Mucosa of gallbladder (tissue), 1 donor: ENCODE results near the gene S100P. TPM values are rescaled to one million over a fixed set of nuclear protein-coding genes. Genes with fewer than 3 reads are reported as not detected.
A peak's percentile ranks its signal among the peaks of the same experiment; 100 is the strongest.
"Not testable (repeated sequence)": the region's sequence is repeated elsewhere in the genome, so short reads cannot be mapped to it uniquely, and the experiment has no call there.

Source experiments
- DNase-seq: peaks from one replicate; pipeline ENCODE4 v3.0.0-alpha.2; 2020; ENCODE audit warnings: low spot score
- total RNA-seq: library from RNA; stranded (reverse); gene quantifications from one replicate; pipeline ENCODE4 v1.2.1, GENCODE V29; 2021
- donor health status: DM: no; HTN: no; CAD: no.

Gene S100P
- total RNA-seq, 1 donor from 2014 or later = 33.4 TPM

DNA sequence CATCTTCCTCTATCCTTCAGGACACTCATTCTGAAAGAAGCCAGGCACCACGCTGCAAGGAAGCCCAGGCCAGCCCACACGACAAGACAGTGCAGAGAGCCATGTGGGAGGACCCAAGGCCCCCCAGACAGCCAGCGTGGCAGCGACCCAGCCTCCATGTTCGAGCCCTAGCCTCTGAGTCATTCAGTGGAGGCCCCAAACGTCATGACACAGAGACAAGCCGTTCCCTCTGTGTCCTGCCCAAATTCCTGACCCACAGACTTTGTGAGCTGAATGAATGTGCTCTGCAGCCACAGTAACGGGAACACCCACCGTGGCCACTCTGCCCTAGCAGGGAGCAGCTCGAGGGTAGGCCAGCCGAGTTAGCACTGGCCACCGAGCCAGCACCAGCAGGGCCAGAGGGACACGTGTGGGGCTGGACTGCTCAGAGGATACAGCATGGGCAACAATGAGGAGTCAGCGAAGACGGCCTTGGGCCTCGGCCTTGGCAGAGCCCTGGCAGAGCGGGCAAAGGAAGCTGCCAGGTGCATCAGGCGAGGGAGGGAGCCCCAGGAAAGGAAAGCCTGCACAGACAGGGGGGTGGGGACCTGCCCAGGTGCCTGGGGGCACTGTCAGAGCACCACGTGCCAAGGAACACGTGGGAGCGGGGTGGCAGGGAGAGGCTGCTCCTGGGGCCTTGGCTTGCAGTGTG, 30.9 kb downstream of the S100P start:
- no peak for DNase-seq

- DNase-seq = not testable (repeated sequence)
These were observed 31.8 kb downstream of the S100P start for GRCh38 chr4:6725427-6725961.

DNA sequence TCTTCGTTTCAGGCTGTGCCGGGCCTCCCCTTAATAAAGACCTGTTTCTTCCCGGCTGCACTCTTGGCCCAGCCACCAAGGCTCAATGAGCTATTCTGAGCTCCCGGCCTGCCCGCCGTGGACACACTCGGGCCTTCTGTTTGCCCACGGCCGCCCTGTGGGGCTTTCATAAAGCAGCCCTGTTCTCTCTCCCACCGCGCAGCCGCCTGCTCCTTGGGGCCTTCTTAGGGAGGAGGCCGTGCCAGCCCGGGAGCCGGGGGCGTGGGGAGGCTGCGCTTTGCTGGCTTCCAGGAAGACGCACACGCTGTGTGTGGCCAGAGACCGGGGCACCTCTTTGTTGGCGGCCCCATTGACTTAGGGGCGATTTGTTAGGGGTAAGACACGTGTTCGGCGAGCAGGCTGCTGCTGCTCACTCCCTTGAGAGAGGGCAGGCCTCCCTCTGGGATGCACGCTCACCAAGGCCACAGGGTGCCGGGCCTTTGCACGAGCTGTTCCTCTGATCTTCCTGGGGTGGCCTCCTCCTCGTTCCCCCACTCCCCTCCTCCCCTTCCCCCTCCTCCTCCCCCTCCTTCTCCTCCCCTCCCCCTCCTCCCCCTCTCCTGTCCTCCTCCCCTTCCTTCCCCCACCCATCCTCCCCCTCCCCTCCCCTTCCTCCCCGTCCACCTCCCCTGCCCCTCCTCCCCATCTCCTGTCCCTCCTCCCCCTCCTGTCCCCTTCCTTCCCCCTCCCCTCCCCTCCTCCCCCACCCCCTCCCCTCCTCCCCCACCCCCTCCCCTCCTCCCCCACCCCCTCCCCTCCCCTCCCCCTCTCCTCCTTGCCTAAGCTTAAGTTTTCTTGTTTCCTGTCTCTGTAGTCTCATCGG, 33.6 kb downstream of the S100P start:
- DNase-seq = no peak

GRCh38 chr4:6727943-6728250, 34.2 kb downstream of the S100P start:
- DNase-seq = no peak

DNA sequence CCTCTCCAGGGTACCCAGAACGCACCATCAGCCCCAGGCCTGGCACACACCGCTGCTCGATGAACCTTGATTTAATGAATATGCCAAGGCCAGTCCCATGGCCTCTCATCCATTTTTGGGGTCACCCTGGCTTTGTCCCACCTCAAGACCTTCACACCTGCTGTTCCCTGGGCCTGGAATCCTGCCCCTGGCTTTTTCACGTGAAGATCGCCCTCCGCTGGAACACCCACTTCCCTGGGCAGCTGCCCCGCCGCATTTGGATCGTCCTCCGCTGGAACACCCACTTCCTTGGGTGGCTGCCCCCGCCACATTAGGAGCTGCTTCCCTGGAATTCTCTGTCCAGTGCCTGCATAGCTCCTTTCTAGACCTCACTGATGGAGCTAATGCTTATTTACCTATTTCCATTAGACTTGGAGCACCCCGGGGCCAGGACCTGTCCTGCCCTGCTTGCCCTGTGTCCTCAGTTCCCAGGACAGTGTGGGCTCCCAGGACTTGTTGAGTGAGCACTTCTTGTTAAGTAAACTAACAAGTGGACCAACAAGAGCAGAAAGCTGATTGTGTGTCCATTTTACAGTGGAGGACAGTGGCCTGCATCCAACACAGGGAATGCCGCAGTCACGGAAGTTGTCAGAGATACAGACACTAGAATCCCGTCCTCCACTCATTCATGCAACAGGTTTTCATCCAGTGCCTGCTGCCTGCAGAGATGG, 34.8 kb downstream of the S100P start:
- DNase-seq = no peak

- DNase-seq = no peak
These were observed 37.1 kb downstream of the S100P start for GRCh38 chr4:6730603-6731317.

DNA sequence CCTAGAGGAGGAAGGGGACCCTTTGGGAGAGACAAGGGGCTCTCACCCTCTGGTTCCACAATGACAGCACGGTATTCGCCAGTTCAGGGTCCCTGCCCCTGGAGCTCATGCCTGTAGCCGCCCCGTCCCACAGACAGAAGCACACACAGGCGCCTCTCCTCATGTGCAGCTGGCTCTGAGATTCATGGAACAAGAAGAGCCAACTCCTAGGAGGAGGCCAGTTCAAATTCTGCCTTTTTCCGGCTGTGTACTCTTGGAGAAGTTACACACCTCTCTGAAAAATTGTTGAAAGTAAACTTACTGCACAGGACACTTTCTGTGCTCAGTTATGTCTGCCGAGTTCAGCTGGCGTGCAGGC, 37.6 kb downstream of the S100P start:
- no peak for DNase-seq

DNA sequence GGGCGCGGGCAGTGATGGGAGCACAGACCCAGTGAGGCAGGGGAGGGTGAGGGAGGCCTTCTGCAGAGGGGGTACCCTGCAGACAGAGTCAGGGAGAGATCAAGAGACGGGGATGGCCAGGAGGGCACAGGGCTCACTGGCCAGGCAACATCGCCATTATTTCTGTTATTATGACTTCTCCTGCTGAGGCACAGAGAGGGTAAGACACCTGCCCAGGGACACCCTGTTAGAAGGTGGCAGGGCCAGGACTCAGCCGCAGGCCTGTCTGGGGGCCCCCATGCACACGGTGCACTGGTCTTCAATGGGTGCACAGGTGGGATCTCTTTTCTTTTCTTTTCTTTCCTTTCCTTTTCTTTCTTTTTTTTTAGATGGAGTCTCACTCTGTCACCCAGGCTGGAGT, 38.1 kb downstream of the S100P start:
- DNase-seq = no peak

- DNase-seq = peak; percentile 77
These were observed 39.0 kb downstream of the S100P start for GRCh38 chr4:6732441-6733357.

DNA sequence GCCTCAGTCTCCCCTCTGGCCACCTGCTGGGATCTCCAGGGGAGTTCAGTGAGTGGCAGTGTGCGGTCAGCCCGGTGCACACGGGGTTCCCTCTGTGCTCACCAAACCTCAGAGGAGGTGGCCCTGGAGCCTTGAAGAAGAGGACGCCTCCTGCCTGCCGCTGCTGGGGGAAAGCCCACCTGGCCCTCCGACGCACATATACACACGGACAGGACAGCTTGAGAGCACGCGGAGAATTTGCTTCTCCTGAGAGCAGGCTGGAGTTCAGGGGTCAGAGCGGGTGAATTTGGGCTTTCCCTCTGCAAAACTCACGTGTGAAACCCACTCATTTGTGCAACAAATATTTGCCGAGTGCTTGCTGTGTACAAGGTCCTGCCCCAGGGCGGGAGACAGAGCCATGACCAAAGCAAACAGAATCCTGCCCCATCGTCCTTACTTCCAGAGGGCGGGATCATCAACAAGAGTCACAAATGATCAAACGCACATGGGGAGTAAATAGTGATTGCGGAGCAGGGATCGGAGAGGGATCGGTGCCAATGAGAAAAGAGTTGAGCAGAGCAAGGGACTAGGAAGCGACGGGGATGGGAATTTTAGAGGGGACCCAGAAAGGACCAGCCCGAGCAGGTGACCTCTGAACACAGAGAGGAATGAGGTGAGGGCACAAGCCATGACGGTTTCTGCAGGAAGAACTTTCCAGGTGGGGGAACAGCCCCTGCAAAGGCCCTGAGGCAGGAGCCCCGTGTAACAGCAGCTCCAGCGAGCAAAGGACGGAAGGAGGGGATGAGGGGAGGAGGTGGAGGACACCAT, 39.9 kb downstream of the S100P start:
- DNase-seq = no peak

- no peak for DNase-seq
These were observed 40.6 kb downstream of the S100P start for GRCh38 chr4:6734165-6734786.

DNA sequence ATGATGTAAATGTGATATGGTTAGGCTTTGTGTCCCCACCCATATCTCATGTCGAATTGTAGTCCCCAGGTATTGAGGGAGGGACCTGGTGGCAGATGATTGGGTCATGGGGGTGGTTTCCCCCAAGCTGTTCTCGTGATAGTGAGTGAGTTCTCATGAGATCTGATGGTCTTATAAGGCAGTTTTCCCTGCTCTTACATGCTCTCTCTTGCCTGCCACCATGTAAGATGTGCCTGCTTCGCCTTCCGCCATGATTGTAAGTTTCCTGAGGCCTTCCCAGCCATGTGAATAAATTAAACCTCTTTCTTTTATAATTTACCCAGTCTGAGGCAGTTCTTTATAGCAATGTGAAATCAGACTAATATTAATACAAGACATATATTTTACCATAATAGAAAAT, 46.2 kb downstream of the S100P start:
- DNase-seq = no peak

GRCh38 chr4:6740347-6740746, 46.7 kb downstream of the S100P start:
- no peak for DNase-seq

GRCh38 chr4:6742507-6742906, 48.8 kb downstream of the S100P start:
- DNase-seq = no peak

DNA sequence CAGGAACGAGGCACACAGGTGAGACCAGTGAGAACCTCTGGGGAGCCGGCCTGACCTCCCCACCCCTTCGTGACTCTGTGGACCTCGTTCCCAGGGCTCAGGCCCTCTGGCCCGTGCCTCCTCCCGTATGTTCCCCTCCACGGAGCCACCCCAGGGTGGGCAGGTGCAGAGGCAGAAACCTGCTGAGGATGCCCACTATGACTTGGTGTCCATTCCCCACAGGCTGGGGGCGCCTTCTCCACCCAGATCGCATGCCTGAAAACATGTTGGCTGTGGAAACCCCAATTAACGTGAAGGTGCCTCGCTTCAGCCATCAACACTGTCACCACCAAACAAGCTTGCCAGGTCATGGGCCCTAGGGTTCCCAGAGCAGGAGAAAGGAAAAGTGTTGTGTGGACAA, 49.3 kb downstream of the S100P start:
- no peak for DNase-seq
